ENCODE data around the gene ZNF407.
"Not testable (repeated sequence)": the region's sequence is repeated elsewhere in the genome, so short reads cannot be mapped to it uniquely, and the experiment has no call there.

The ZNF407 gene

GRCh38 chr18:74597662-74598349 lies at the start of gene ZNF407:
Gene ZNF407, plus strand, starts transcription at chr18:74597870. Its CDS starts 33,150 bp downstream, at chr18:74631020.
- peak; percentile 56 for DNase-seq (ENCODE audit: low read depth, low spot score)
- peak within 1 kb of the TSS; percentile 90 for H3K27ac ChIP-seq

- no peak overlapping the region for H3K27ac ChIP-seq
- no peak for DNase-seq (ENCODE audit: low read depth, low spot score)
Observed at GRCh38 chr18:74549591-74550104, 48.0 kb upstream of the ZNF407 start.

DNA sequence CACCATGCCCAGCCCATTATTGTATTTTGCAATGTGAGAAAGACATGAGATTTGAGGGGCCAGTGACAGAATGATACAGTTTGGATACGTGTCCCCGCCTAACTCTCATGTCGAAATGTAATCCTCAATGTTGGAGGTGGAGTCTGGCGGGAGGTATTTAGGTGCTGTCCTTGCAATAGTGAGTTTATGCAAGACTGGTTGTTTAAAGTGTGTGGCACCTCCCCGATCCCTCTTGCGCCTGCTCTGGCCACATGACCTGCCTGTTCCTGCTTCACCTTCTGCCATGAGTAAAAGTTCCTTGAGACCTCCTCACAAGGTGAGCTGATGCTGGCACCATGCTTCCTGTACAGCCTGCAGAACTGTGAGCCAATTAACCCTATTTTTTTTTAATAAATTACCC lies 46.8 kb upstream of the ZNF407 start:
- no peak overlapping the region for H3K27ac ChIP-seq
- no peak for DNase-seq (ENCODE audit: low read depth, low spot score)

- no peak for DNase-seq (ENCODE audit: low read depth, low spot score)
- H3K27ac ChIP-seq: no peak overlapping the region
Observed at GRCh38 chr18:74551452-74551851, 46.2 kb upstream of the ZNF407 start.

GRCh38 chr18:74551936-74552555 lies 45.6 kb upstream of the ZNF407 start:
- H3K27ac ChIP-seq: no peak overlapping the region
- DNase-seq (ENCODE audit: low read depth, low spot score): peak; percentile 29

DNA sequence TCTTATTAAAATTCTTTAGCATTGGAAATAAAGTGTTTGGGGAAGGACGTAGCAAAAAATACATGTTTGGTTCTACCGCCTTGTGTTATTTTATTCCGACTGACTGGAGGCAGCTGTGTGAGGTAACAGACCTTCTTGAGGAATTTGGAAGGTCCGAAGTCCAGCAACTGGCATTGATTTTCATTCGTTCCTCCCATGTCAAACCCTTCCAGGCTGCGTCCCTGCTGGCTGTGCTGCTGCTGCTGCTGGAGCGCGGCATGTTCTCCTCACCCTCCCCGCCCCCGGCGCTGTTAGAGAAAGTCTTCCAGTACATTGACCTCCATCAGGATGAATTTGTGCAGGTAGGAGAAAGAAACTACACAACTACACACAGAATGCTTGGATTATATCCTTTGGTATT lies 41.5 kb upstream of the ZNF407 start:
- no peak for DNase-seq (ENCODE audit: low read depth, low spot score)
- no peak overlapping the region for H3K27ac ChIP-seq

DNA sequence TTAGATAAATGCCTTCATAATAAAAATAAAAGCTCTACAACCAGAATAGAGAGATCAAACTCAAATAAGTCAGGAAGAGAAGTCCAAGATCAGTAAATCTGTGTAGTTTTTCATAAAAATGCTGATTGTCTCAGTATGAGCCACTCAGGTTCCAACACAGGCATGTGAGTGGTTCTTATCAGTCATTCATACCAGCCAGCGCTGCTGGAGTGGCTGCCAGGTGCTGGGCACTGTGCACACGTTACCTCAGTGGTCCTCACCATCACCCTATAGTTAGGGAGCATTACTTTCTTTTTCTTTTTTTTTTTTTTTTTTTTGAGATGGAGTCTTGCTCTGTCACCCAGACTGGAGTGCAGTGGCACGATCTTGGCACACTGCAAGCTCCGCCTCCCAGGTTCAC lies 39.6 kb upstream of the ZNF407 start:
- DNase-seq (ENCODE audit: low read depth, low spot score): no peak
- H3K27ac ChIP-seq: no peak overlapping the region

- no peak overlapping the region for H3K27ac ChIP-seq
- DNase-seq (ENCODE audit: low read depth, low spot score): no peak
Observed at GRCh38 chr18:74562131-74562730, 35.4 kb upstream of the ZNF407 start.

- H3K27ac ChIP-seq: no peak overlapping the region
- DNase-seq (ENCODE audit: low read depth, low spot score): no peak
Observed at GRCh38 chr18:74562775-74563174, 34.9 kb upstream of the ZNF407 start.

DNA sequence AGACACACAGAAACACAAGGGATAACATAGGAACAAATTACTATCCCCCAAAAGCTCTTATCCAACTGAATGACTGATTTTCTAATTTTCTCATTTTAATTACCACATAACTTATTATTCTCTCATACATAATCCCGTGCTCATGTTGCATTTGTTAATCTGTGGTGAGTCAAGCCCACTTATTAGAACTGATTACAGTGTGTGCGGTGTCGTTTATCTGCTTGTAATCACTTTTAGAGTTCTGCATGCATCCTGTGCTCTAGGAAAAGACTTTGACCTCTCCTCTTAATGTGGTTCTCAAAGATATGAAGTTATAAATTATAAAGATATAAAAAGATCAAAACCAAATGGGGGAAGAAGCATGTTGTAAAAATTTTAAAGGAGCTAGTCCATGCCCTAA lies 33.7 kb upstream of the ZNF407 start:
- no peak for DNase-seq (ENCODE audit: low read depth, low spot score)
- no peak overlapping the region for H3K27ac ChIP-seq

DNA sequence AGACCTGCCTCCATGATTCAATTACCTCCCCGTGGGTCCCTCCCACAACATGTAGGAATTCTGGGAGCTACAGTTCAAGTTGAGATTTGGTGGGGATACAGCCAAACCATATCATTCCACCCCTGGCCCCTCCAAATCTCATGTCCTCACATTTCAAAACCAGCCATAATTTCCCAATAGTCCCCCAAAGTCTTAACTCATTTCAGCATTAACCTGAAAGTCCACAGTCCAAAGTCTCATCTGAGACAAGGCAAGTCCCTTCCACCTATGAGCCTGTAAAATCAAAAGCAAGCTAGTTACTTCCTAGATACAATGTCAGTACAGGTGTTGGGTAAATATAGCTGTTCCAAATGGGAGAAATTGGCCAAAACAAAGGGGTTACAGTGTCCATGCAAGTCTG lies 32.5 kb upstream of the ZNF407 start:
- H3K27ac ChIP-seq; DNase-seq (ENCODE audit: low read depth, low spot score): not testable (repeated sequence)

DNA sequence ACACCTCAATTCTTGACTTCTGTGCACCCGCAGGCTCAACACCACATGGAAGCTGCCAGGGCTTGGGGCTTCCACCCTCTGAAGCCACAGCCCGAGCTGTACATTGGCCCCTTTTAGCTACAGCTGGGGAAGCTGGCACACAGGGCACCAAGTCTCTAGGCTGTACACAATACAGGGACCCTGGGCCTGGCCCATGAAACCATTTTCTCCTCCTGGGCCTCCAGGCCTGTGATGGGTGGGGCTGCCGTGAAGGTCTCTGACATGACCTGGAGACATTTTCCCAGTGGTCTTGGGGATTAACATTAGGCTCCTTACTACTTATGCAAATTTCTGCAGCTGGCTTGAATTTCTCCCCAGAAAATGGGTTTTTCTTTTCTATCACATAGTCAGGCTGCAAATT lies 31.7 kb upstream of the ZNF407 start:
- H3K27ac ChIP-seq; DNase-seq (ENCODE audit: low read depth, low spot score): not testable (repeated sequence)

GRCh38 chr18:74567822-74568221 lies 29.8 kb upstream of the ZNF407 start:
- no peak for DNase-seq (ENCODE audit: low read depth, low spot score)
- H3K27ac ChIP-seq: no peak overlapping the region

GRCh38 chr18:74569401-74569800 lies 28.3 kb upstream of the ZNF407 start:
- DNase-seq (ENCODE audit: low read depth, low spot score): no peak
- H3K27ac ChIP-seq: no peak overlapping the region

DNA sequence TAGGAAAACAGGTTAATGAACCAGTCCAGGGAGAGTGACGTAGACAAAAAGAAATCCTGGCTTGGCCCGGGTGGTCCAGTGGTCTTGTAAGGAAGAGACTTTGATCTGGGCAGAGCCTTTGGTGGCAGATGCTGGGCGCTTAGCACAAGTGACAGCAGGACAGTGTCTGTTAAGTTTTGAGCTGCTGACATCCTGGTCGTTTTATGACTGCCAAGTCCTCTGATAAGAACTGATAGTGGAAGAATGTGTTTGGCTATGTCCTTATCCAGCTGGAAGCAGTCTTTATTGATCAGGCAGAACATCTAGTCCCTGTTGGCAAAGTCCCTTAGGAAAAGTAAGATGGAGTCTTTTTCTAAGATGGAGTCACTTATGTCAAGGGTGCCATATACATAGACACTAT lies 27.4 kb upstream of the ZNF407 start:
- DNase-seq (ENCODE audit: low read depth, low spot score): no peak

GRCh38 chr18:74571895-74572680 lies 25.6 kb upstream of the ZNF407 start:
- DNase-seq (ENCODE audit: low read depth, low spot score): no peak
- no peak overlapping the region for H3K27ac ChIP-seq

More for the DNA sequence above, 27.4 kb upstream of the ZNF407 start:
- H3K27ac ChIP-seq: no peak overlapping the region

GRCh38 chr18:74573053-74573452 lies 24.6 kb upstream of the ZNF407 start:
- H3K27ac ChIP-seq: no peak overlapping the region
- no peak for DNase-seq (ENCODE audit: low read depth, low spot score)

DNA sequence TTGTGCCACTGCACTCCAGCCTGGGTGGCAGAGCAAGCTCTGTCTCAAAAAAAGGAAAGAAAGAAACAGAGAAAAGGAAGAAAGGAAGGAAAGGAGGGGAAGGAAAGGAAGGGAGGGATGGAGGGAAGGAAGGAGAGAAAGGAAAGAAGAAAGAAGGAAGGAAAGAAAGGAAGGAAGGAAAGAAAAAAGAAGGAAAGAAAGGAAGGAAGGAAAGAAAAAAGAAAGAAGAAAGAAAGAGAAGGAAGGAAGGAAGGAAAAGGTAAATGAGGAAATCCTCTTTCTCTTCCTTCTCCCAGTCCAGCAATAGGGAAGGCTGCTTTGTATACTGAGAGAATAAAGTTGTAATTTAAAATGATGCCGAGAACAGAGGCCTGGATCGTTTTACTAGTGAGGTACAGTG lies 22.8 kb upstream of the ZNF407 start:
- H3K27ac ChIP-seq: no peak overlapping the region
- no peak for DNase-seq (ENCODE audit: low read depth, low spot score)

- no peak for DNase-seq (ENCODE audit: low read depth, low spot score)
- no peak overlapping the region for H3K27ac ChIP-seq
Observed at GRCh38 chr18:74577019-74577418, 20.7 kb upstream of the ZNF407 start.

DNA sequence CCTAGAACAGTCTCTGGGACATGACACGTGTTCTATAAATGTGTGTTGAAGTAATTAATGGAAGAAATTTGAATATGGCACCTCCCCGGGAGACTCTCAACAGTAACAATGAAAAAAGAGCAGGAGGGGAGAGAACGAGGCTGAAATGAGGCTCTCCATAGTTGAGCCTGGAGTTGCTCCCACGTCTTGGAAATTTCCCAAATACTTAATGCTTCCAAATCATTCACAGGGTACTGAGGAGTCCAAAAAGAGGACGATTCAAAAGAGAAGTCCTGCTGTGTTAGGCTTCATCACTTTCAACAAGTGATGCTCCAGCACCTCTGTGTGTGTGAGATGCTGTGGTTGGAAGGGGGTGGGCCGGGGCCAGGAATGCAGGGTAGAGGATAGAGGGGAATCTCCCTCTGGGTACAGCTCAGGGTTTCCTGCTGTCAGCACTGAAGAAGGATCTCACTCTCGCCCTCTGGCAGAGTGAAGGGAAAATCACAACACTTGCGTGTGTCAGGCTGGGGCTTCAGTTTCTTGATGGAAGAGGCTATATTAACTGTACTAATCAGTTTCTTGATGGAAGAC lies 18.1 kb upstream of the ZNF407 start:
- no peak overlapping the region for H3K27ac ChIP-seq
- no peak for DNase-seq (ENCODE audit: low read depth, low spot score)
